HL-60 (cell line): ENCODE measurements around the gene EPPIN.

Experiments
- DNase-seq, 2 experiments: peaks; one replicate each; pipeline ENCODE4 v3.0.0-alpha.2; 2010 to 2020; ENCODE audit warnings: low read depth in 1 of 2, low spot score in 1 of 2
- H3K27ac ChIP-seq: fragments of 250-450 bp; sonication (Bioruptor Pico); replicated peaks from 2 replicates; pipeline ENCODE4 v1.5.1; 2020; ENCODE audit warnings: mild to moderate bottlenecking, moderate library complexity
- H3K27me3 ChIP-seq: fragments of 250-450 bp; sonication (Bioruptor Pico); 2 replicates; pipeline ENCODE4 v1.5.1; 2021; ENCODE audit warnings: mild to moderate bottlenecking, moderate library complexity; ENCODE audit not compliant: insufficient read depth, poor library complexity, severe bottlenecking
- H3K4me3 ChIP-seq: replicated peaks from 2 replicates; pipeline ENCODE4 v1.5.1; 2011; ENCODE audit warnings: mild to moderate bottlenecking, control low read depth, low read length; ENCODE audit not compliant: insufficient read depth
- GABPA ChIP-seq: IDR thresholded peaks from 2 replicates; pipeline ENCODE4 v1.6.1; 2012; ENCODE audit warnings: low read depth
- POLR2AphosphoS5 ChIP-seq: IDR thresholded peaks from 2 replicates; pipeline ENCODE4 v1.6.1; 2012; ENCODE audit warnings: low read depth
- REST ChIP-seq: IDR thresholded peaks from 2 replicates; pipeline ENCODE4 v1.6.1; 2012; ENCODE audit warnings: low read depth; ENCODE audit not compliant: insufficient replicate concordance
- SPI1 ChIP-seq: IDR thresholded peaks from 2 replicates; pipeline ENCODE4 v1.6.1; 2012; ENCODE audit warnings: low read depth, mild to moderate bottlenecking, borderline replicate concordance
- TF ChIP-seq, protein P1 (sequence below): IDR thresholded peaks from one replicate; pipeline ENCODE4 v1.5.1; 2011; ENCODE audit warnings: low read length, control low read depth, inconsistent platforms; ENCODE audit not compliant: insufficient read depth

The EPPIN gene

DNA sequence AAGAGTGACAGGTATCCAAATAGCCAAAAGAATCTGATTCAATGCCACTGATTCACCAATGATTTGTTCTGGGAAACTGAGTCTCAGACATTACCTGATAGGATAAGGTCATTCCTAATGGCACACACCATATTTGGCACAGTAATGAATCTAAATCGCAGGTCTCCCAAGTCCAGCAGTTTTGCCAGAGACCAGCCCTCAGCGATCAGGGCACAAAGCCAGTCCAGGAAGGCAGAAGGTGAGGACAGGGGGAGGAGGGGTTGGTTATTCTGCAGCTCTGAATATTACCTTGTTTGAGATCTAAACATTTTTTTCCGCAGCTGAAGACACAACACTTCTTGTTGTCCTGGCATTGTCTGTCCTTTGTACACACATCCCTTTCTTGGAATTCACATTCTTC, 1.9 kb downstream of the EPPIN start:
- TF ChIP-seq REST (no peak), GABPA (no peak), SPI1 (no peak), POLR2AphosphoS5 (no peak)
- TF ChIP-seq, protein P1, sequence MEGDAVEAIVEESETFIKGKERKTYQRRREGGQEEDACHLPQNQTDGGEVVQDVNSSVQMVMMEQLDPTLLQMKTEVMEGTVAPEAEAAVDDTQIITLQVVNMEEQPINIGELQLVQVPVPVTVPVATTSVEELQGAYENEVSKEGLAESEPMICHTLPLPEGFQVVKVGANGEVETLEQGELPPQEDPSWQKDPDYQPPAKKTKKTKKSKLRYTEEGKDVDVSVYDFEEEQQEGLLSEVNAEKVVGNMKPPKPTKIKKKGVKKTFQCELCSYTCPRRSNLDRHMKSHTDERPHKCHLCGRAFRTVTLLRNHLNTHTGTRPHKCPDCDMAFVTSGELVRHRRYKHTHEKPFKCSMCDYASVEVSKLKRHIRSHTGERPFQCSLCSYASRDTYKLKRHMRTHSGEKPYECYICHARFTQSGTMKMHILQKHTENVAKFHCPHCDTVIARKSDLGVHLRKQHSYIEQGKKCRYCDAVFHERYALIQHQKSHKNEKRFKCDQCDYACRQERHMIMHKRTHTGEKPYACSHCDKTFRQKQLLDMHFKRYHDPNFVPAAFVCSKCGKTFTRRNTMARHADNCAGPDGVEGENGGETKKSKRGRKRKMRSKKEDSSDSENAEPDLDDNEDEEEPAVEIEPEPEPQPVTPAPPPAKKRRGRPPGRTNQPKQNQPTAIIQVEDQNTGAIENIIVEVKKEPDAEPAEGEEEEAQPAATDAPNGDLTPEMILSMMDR: no peak
- DNase-seq: no peak
- Histone ChIP-seq H3K27ac (no peak overlapping the region), H3K27me3 (peaks cover 5% of the 10 kb centered on the region), H3K4me3 (no peak overlapping the region)

GRCh38 chr20:45539382-45539781, 7.8 kb downstream of the EPPIN start, which contains the start of gene WFDC6:
Gene WFDC6, minus strand, starts transcription at chr20:45539482. Its CDS starts 75 bp downstream, at chr20:45539407.
- H3K27me3 ChIP-seq: peaks cover 9% of the 10 kb centered on the region
- no peak within 1 kb of the TSS for H3K27ac ChIP-seq
- no peak for DNase-seq

GRCh38 chr20:45538209-45538799, 8.9 kb downstream of the EPPIN start:
- no peak for TF ChIP-seq SPI1
- TF ChIP-seq, protein P1: no peak
- TF ChIP-seq GABPA: no peak
- TF ChIP-seq POLR2AphosphoS5: no peak
- no peak for TF ChIP-seq REST
- Histone ChIP-seq H3K4me3 (no peak overlapping the region), H3K27me3 (peaks cover 7% of the 10 kb centered on the region), H3K27ac (no peak overlapping the region)
- DNase-seq: no peak

More at GRCh38 chr20:45539382-45539781, 7.8 kb downstream of the EPPIN start, which contains the start of gene WFDC6:
- no peak within 1 kb of the TSS for H3K4me3 ChIP-seq
- TF ChIP-seq GABPA: no peak
- TF ChIP-seq REST: no peak
- no peak for TF ChIP-seq SPI1
- no peak for TF ChIP-seq POLR2AphosphoS5
- TF ChIP-seq, protein P1: no peak
